ENCODE data around the gene ACAP2.
A peak's percentile ranks its signal among the peaks of the same experiment; 100 is the strongest.

Gene ACAP2

GRCh38 chr3:195265363-195265976 is 177.3 kb downstream of the ACAP2 start:
- H3K4me3 ChIP-seq = no peak overlapping the region
- no peak for TF ChIP-seq CTCF (IDR thresholded peaks at IDR 0.05)
- H3K27ac ChIP-seq = no peak overlapping the region
- no peak for DNase-seq (ENCODE audit: low spot score)

- Histone ChIP-seq H3K4me3 (no peak overlapping the region), H3K27ac (no peak overlapping the region)
- TF ChIP-seq CTCF (IDR thresholded peaks at IDR 0.05) = no peak
- no peak for DNase-seq (ENCODE audit: low spot score)
These were observed 178.8 kb downstream of the ACAP2 start for GRCh38 chr3:195263925-195264600.

- no peak overlapping the region for H3K27ac ChIP-seq
- H3K4me3 ChIP-seq = no peak overlapping the region
- DNase-seq (ENCODE audit: low spot score) = no peak
- no peak for TF ChIP-seq CTCF (IDR thresholded peaks at IDR 0.05)
These were observed 179.5 kb downstream of the ACAP2 start for GRCh38 chr3:195263193-195263924.

GRCh38 chr3:195261925-195262324 is 180.9 kb downstream of the ACAP2 start:
- no peak for DNase-seq (ENCODE audit: low spot score)
- Histone ChIP-seq H3K4me3 (no peak overlapping the region), H3K27ac (no peak overlapping the region)
- no peak for TF ChIP-seq CTCF (IDR thresholded peaks at IDR 0.05)

GRCh38 chr3:195260280-195260905 is 182.4 kb downstream of the ACAP2 start:
- peak overlapping the region; percentile 81 for H3K4me3 ChIP-seq
- H3K27ac ChIP-seq = peak overlapping the region in 1 of 2 donors; percentile 78
- DNase-seq (ENCODE audit: low spot score) = no peak

More at GRCh38 chr3:195260280-195260905, 182.4 kb downstream of the ACAP2 start:
- no peak for TF ChIP-seq CTCF (IDR thresholded peaks at IDR 0.05)

Data from coronary artery (tissue), 2 donors.